T-helper 17 cell (primary cell): Measurements from ENCODE around the gene GREB1L. TPM values are rescaled to one million over a fixed set of nuclear protein-coding genes. Genes with fewer than 3 reads are reported as not detected.
"Not testable (repeated sequence)": the region's sequence is repeated elsewhere in the genome, so short reads cannot be mapped to it uniquely, and the experiment has no call there.

Experiments used
- ATAC-seq: fragments of 150-1000 bp; cut with Tn5 transposase; 2 replicates; pipeline ENCODE4 v1.10.0; 2021; ENCODE audit warnings: mild to moderate bottlenecking, moderate library complexity
- DNase-seq, 3 donors: peaks; one replicate each; pipeline versions ENCODE4 v3.0.0 to v3.0.0-alpha.2; 2020 to 2021
- H3K9me3 ChIP-seq: one replicate; pipeline ENCODE4 v1.7.0; 2013; ENCODE audit warnings: low read length, mild to moderate bottlenecking; ENCODE audit not compliant: control insufficient read depth, poor library complexity, severe bottlenecking
- H3K27ac Mint-ChIP-seq: one replicate; pipeline ENCODE4 v1.8.0; 2022; ENCODE audit warnings: mild to moderate bottlenecking, moderate library complexity, mixed read lengths
- H3K27me3 Mint-ChIP-seq: one replicate; pipeline ENCODE4 v1.8.0; 2022; ENCODE audit warnings: mixed read lengths
- H3K36me3 Mint-ChIP-seq: one replicate; pipeline ENCODE4 v1.8.0; 2022; ENCODE audit warnings: low read depth, mixed read lengths
- H3K4me1 Mint-ChIP-seq: one replicate; pipeline ENCODE4 v1.8.0; 2022; ENCODE audit warnings: mild to moderate bottlenecking, mixed read lengths
- H3K4me3 Mint-ChIP-seq: one replicate; pipeline ENCODE4 v1.8.0; 2022; ENCODE audit warnings: mild to moderate bottlenecking, moderate library complexity, mixed read lengths
- total RNA-seq, 4 donors: library from RNA in 2 of 4; stranded (reverse) in 2 of 4; gene quantifications; one replicate each; pipeline ENCODE4 v1.2.3 and lab custom pipeline; 2022 to 2026

Gene GREB1L
- total RNA-seq, 2 donors from 2014 or later = not detected

DNA sequence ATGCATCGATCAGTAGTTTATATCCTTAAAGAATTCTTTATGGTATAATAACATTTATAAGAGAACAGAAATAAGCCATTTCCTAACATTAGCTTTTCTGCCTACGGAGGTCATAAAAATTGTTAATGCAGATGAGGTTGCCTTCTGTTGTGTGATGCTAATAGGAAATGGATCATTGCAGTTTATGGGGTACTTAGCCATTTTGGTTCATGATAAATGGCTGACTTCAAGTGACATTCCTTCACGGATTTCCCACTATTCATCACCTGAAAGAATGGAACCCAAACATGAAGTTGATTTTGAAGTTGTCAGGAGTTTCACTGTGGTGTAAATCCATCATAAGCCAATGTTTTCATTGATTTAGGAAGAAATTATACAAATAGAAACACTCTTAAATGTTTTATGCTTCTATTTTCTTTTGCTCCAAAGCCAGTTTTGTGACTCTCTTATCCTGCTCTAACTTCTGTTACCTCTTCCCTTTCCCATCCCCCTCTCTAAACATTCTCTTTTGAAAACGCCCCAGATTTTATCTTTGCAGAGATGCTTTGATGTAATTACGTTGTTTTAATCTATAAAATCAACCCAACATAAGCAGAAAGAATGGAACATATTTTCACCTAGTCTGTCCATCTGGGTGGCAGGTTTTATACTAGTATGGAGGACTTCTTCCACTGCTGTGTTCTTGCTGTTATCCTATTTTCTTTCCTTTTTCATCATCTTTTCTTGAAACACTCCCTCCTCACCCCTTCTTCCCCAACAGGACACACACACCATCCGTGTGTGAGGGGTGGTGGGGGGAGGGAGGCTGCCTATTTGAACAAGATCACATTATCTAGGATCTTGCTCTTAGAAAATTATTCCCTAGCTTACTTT is 58.2 kb downstream of the GREB1L start:
- no peak for DNase-seq
- no peak for ATAC-seq
- H3K4me1 Mint-ChIP-seq = peaks cover 4% of the 10 kb centered on the region
- H3K4me3 Mint-ChIP-seq = no peak overlapping the region
- peaks cover 26% of the 10 kb centered on the region for H3K27me3 Mint-ChIP-seq
- H3K36me3 Mint-ChIP-seq = no peaks in the 10 kb centered on the region
- no peak overlapping the region for H3K27ac Mint-ChIP-seq
- no peaks in the 10 kb centered on the region for H3K9me3 ChIP-seq

DNA sequence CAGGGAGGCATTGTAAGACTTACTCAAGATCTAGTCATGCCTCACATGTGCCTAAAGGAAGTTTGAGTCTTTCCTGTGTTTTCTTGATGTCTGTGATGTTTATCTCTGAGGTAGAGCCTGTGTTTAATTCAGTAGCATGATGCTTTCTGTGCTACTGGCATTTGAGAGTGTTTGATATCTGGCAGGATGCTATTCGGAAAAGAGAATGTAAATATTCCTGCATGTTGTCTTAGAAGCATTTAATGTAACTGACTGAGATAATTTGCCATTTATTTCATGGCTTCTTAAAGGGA is 58.8 kb downstream of the GREB1L start:
- H3K4me3 Mint-ChIP-seq = no peak overlapping the region
- H3K4me1 Mint-ChIP-seq = peaks cover 4% of the 10 kb centered on the region
- peaks cover 32% of the 10 kb centered on the region for H3K27me3 Mint-ChIP-seq
- no peak for DNase-seq
- H3K27ac Mint-ChIP-seq = no peak overlapping the region
- no peaks in the 10 kb centered on the region for H3K9me3 ChIP-seq
- ATAC-seq = no peak
- H3K36me3 Mint-ChIP-seq = no peaks in the 10 kb centered on the region

DNA sequence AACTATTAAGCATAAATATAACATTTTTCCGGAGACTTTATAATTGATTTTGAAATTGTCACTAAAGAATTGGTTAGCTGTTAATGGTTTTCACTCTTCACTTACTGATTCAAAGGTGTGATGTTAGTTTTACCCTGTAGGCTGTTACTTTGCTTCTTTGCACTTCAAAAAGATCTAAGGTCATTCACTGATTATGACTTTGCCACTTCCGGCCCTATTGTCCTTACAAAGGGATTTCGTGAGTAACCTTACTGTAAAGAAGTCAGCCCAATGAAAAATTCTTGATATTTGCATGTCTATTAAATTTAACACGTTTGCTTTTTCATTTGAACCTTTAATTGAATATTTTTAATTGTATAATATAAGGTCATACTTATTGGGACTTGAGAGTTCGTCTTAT is 61.4 kb downstream of the GREB1L start:
- DNase-seq = no peak
- no peak for ATAC-seq
- Mint-ChIP-seq H3K36me3 (no peaks in the 10 kb centered on the region), H3K27ac (no peak overlapping the region), H3K27me3 (peaks cover 33% of the 10 kb centered on the region), H3K4me3 (no peak overlapping the region), H3K4me1 (peaks cover 4% of the 10 kb centered on the region)
- H3K9me3 ChIP-seq = no peaks in the 10 kb centered on the region

DNA sequence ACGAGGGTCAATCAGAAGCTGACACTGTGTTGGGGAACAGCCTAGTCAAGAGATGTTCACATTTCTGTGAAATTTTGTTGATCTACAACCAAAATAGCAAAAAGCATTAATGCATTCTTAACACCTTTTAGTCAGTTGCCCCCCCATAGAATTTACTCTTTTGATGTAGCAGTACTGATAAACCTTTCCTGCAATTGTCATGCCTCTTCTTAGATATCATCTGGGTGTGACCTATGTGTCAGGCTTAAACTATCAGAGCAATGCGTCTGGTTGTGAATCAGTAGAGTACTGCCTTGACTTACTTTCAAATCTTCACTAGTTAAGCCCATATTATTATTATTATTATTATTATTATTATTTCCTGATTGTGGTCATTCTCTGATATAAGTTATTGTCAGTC is 61.9 kb downstream of the GREB1L start:
- H3K9me3 ChIP-seq = no peaks in the 10 kb centered on the region
- H3K27me3 Mint-ChIP-seq = peaks cover 29% of the 10 kb centered on the region
- no peak for ATAC-seq
- no peak for DNase-seq
- H3K4me1 Mint-ChIP-seq = peaks cover 4% of the 10 kb centered on the region
- H3K4me3 Mint-ChIP-seq = no peak overlapping the region
- H3K36me3 Mint-ChIP-seq = no peaks in the 10 kb centered on the region
- H3K27ac Mint-ChIP-seq = no peak overlapping the region

DNA sequence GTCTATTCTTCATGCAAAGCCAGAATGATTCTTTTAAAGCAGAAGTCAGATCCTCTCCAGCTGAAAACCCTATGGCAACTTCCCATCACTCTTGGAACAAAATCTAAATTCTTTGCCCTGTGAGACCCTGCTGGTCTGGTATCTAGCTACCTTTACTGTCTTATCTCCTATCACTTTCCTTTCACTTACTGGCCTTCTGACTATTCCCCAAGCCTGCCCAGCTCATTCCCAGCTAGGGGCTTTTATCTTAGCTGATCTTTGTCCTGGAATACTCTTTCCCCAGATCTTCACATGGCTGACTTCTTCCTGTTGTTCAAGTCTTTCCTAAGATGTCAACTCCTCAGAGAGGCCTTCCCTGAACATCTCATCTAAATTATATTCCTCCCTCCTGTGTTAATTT is 63.6 kb downstream of the GREB1L start:
- H3K9me3 ChIP-seq = no peaks in the 10 kb centered on the region
- Mint-ChIP-seq H3K27me3 (peaks cover 35% of the 10 kb centered on the region), H3K4me3 (no peak overlapping the region), H3K27ac (no peak overlapping the region), H3K36me3 (no peaks in the 10 kb centered on the region), H3K4me1 (peaks cover under 1% of the 10 kb centered on the region)
- DNase-seq (no peak), ATAC-seq (no peak)

DNA sequence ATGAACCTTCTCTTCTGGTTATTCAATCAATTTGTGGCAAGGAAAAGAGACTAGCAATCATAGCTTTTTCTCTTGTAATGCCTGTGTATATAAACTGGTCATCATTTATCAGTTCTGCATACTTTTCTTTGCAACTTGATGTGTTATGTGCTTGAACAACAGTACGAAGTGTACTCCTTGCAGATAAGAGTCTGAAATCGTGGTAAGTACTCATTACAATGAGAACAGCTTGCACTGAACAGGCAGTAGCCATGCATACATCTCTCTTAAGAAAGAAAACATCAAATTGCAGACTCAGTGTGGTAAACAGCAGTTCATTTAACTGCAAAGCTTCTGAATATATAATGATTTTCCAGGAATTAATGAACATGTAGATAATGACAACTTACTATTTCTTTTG is 64.3 kb downstream of the GREB1L start:
- DNase-seq (no peak), ATAC-seq (no peak)
- H3K9me3 ChIP-seq = no peaks in the 10 kb centered on the region
- Mint-ChIP-seq H3K27ac (no peak overlapping the region), H3K4me3 (no peak overlapping the region), H3K4me1 (no peaks in the 10 kb centered on the region), H3K27me3 (peaks cover 32% of the 10 kb centered on the region), H3K36me3 (no peaks in the 10 kb centered on the region)

DNA sequence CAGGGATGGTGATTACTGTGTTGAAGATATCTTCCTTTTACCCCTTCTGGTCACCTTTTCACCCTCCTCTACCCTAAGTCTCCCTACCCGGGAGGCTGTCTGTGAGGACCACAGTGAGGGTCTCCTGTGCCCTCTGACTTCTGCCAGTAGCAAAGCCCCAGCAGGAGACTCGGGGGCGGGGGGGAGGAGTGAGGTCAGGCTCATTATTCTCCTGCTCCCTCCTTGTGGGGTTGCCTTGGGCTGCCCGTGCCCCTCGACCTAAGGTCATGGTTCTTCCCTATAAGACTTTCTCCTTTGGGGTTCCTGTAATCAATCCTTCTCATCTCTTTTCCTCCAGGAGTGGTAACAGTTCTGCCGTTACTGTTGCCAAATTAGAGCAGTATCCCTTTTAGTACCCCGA is 65.5 kb downstream of the GREB1L start:
- H3K4me3 Mint-ChIP-seq = no peak overlapping the region
- no peak overlapping the region for H3K27ac Mint-ChIP-seq
- H3K4me1 Mint-ChIP-seq = no peaks in the 10 kb centered on the region
- DNase-seq (no peak), ATAC-seq (no peak)
- H3K9me3 ChIP-seq = no peaks in the 10 kb centered on the region
- H3K27me3 Mint-ChIP-seq = peaks cover 32% of the 10 kb centered on the region
- H3K36me3 Mint-ChIP-seq = no peaks in the 10 kb centered on the region

DNA sequence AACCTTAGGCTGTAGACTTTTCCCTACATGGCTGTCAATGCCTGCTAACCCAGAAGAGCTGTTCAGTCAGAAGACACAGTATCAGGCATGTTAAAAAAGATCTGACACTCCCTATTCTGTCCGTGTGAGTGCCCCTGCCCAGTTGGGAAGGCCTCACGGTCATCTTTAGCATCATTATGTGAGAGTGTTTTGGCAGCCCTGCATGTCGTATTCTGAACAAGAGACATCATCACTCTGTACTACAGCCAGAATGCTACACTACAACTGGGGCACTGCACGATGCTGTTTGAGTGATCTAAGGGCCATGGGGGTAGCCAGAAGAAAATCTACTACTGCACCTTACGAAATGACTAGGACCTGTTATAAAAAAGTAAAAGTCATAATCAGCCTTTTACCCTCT is 67.2 kb downstream of the GREB1L start:
- no peak for DNase-seq
- H3K9me3 ChIP-seq = no peaks in the 10 kb centered on the region
- no peak for ATAC-seq
- Mint-ChIP-seq H3K4me3 (no peak overlapping the region), H3K27ac (no peak overlapping the region), H3K27me3 (peaks cover 32% of the 10 kb centered on the region), H3K4me1 (no peaks in the 10 kb centered on the region), H3K36me3 (no peaks in the 10 kb centered on the region)

DNA sequence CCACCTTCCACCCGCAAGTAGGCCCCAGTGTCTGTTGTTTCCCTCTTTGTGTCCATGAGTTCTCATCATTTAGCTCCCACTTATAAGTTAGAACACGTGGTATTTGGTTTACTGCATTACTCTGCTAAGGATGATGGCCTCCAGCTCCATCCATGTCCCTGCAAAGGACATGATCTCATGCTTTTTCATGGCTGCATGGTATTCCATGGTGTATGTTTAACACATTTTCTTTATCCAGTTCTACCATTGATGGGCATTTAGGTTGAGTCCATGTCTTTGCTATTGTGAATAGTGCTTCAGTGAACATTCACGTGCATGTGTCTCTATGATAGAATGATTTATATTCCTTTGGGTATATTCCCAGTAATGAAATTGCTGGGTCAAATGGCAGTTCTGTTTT is 69.9 kb downstream of the GREB1L start:
- H3K27me3 Mint-ChIP-seq = peaks cover 18% of the 10 kb centered on the region
- DNase-seq, H3K9me3 ChIP-seq, H3K27ac Mint-ChIP-seq, H3K36me3 Mint-ChIP-seq, H3K4me3 Mint-ChIP-seq, ATAC-seq, H3K4me1 Mint-ChIP-seq: not testable (repeated sequence)

DNA sequence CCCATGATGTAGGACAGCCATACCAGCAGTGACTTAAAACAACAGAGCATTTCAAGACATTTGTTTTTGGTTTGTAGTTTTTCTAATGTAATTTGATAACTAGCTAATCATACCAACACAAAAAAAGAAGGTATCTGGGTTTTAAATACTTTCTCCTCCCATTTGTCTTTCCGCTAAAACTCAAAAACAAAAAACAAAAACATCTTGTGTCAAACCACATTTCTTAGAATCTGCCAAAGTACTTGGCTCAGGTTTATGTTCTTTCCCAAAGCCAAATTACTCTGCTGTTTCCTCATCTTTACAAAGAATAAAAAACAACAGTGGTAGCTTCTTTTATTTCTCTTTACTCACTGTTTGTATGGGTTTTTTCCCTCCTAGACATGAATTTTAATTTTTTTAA is 71.5 kb downstream of the GREB1L start:
- H3K27ac Mint-ChIP-seq = no peak overlapping the region
- H3K36me3 Mint-ChIP-seq = no peaks in the 10 kb centered on the region
- H3K4me1 Mint-ChIP-seq = no peaks in the 10 kb centered on the region
- peaks cover 18% of the 10 kb centered on the region for H3K27me3 Mint-ChIP-seq
- no peak for DNase-seq
- no peak overlapping the region for H3K4me3 Mint-ChIP-seq
- H3K9me3 ChIP-seq = no peaks in the 10 kb centered on the region
- ATAC-seq = no peak

DNA sequence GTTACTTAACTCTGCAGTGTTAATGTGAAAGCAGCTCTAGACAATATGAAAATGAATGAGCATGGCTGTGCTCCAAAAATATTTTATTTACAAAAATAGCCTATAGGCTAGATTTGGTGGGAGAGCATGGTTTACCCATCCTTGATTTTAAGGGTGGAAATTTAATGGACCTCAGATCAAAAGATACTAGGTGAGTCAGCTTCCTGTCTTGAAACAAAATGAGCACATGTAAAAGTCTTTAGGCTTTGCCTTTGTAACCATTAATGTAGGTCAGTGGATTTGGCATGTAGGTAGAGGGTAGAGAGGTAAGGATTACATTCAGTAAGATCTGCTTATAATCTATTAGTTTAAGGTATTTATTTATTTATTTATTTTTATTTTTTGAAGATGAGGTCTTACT is 72.7 kb downstream of the GREB1L start:
- Mint-ChIP-seq H3K36me3 (no peaks in the 10 kb centered on the region), H3K4me1 (no peaks in the 10 kb centered on the region), H3K27ac (no peak overlapping the region), H3K27me3 (peaks cover 22% of the 10 kb centered on the region), H3K4me3 (no peak overlapping the region)
- ATAC-seq (no peak), DNase-seq (no peak)
- H3K9me3 ChIP-seq = no peaks in the 10 kb centered on the region

DNA sequence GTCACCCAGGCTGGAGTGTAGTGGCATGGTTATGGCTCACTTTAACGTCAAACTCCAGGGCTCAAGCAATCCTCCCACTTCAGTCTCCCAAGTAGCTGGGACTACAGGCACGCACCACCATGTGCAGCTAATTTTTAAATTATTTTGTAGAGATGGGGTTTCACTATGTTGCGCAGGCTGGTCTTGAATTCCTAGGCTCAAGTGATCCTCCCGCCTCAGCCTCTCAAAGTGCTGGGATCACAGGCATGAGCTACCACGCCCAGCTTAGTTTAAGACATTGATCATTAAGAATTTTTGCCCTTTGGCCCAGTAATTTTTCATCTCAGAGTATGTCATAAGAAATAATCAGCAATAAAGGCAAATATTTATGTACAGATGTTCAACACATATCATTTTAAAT is 73.1 kb downstream of the GREB1L start:
- DNase-seq, H3K4me1 Mint-ChIP-seq, H3K9me3 ChIP-seq, H3K36me3 Mint-ChIP-seq, ATAC-seq, H3K27ac Mint-ChIP-seq, H3K4me3 Mint-ChIP-seq: not testable (repeated sequence)
- H3K27me3 Mint-ChIP-seq = peaks cover 19% of the 10 kb centered on the region

DNA sequence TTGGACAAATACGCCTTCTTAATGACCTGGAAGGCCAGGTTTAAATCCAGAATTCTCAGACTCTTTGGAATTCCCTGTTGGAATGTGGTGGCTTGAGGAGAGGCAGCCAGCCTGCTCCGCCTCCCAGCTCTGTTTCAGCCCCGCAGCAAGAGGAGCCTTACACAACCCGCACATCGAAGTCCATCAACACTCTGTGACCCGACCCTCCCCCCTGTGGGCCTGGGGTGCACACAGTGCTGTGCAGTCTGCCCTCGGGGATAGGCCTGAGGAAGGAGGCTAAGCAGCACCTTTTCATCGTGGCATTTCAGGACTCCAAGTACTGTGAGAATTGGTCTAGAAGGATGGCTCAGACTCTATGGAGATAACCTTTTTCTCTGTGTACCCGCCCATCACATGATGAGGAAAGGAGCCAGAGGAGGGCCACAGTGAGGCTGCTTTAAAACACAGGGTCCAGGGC is 73.7 kb downstream of the GREB1L start:
- ATAC-seq (no peak), DNase-seq (no peak)
- H3K4me3 Mint-ChIP-seq = no peak overlapping the region
- H3K27ac Mint-ChIP-seq = no peak overlapping the region
- peaks cover 19% of the 10 kb centered on the region for H3K27me3 Mint-ChIP-seq
- H3K9me3 ChIP-seq = no peaks in the 10 kb centered on the region
- no peaks in the 10 kb centered on the region for H3K36me3 Mint-ChIP-seq
- no peaks in the 10 kb centered on the region for H3K4me1 Mint-ChIP-seq

DNA sequence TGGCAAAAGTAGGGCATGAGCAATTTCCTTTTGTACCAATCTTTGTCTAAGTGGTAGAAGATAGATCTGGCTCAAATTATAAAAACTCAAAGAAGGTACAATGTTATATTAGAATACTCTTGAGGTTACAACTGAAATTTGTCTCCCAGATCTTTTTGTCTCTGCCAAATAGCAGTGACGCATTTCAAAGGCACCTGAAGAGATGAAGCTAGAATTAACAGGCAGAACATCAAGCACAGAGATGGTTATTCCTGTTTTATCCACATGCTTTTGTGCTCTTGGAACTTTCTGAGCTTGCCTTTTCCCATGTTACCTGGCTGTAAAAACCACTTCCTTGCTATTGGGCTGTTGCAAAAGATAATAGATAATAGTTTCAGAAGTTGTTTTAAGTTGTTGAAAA is 74.3 kb downstream of the GREB1L start:
- no peaks in the 10 kb centered on the region for H3K36me3 Mint-ChIP-seq
- H3K9me3 ChIP-seq = no peaks in the 10 kb centered on the region
- ATAC-seq = no peak
- peaks cover 19% of the 10 kb centered on the region for H3K27me3 Mint-ChIP-seq
- H3K4me3 Mint-ChIP-seq = no peak overlapping the region
- H3K4me1 Mint-ChIP-seq = no peaks in the 10 kb centered on the region
- H3K27ac Mint-ChIP-seq = no peak overlapping the region
- no peak for DNase-seq
